GM23338 (cell line): ENCODE results near the gene COL2A1.

Experiments
- CTCF ChIP-seq, 2 experiments: fragments of 200-600 bp in 1 of 2; sonication (generic) in 1 of 2; conservative IDR thresholded peaks; 2 replicates each; pipeline versions ENCODE4 v1.5.1 to v1.6.1; 2016 to 2017; ENCODE audit warnings: antibody characterized with exemption in 2 of 2, low read depth in 2 of 2, mild to moderate bottlenecking in 2 of 2, moderate library complexity in 1 of 2
- EZH2 ChIP-seq: fragments of 200-600 bp; sonication (generic); IDR thresholded peaks from one replicate; pipeline ENCODE4 v1.8.0; 2017; ENCODE audit warnings: antibody characterized with exemption, mild to moderate bottlenecking, low read depth; ENCODE audit not compliant: unreplicated experiment
- ZNF331 ChIP-seq: fragments of 250-450 bp; sonication (Bioruptor Pico); IDR thresholded peaks from 2 replicates; pipeline ENCODE4 v1.5.0; 2020; ENCODE audit warnings: low read depth, mild to moderate bottlenecking, moderate library complexity

- TF ChIP-seq CTCF (conservative IDR thresholded peaks at IDR 0.05; ENCODE audit: low read depth in 2 of 2) (no peak), EZH2 (no peak), ZNF331 (no peak)
Observed at GRCh38 chr12:48015954-48016353, 11.7 kb upstream of the COL2A1 start.
